Spinal cord (tissue), 10 donors: ENCODE measurements around the gene FAM222A. TPM values are rescaled to one million over a fixed set of nuclear protein-coding genes. Genes with fewer than 3 reads are reported as not detected.
A peak's percentile ranks its signal among the peaks of the same experiment; 100 is the strongest.

Experiments used
- DNase-seq, 6 donors: peaks; one replicate each; pipeline versions ENCODE4 v3.0.0 to v3.0.0-alpha.2; 2013 to 2015; ENCODE audit warnings: low spot score in 6 of 6, low read depth in 4 of 6
- H3K27ac ChIP-seq: one replicate; pipeline ENCODE4 v1.5.1; 2013; ENCODE audit warnings: low read depth, low read length, control low read depth
- H3K27me3 ChIP-seq: one replicate; pipeline ENCODE4 v1.6.1; 2013; ENCODE audit warnings: low read length; ENCODE audit not compliant: control insufficient read depth, insufficient read depth
- H3K36me3 ChIP-seq: one replicate; pipeline ENCODE4 v1.6.1; 2013; ENCODE audit warnings: low read length; ENCODE audit not compliant: control insufficient read depth, insufficient read depth
- H3K4me1 ChIP-seq: one replicate; pipeline ENCODE4 v1.6.1; 2013; ENCODE audit warnings: low read length; ENCODE audit not compliant: control insufficient read depth, insufficient read depth
- H3K4me3 ChIP-seq: one replicate; pipeline ENCODE4 v1.5.1; 2013; ENCODE audit warnings: low read depth, low read length, control low read depth
- H3K9me3 ChIP-seq: one replicate; pipeline ENCODE4 v1.6.1; 2013; ENCODE audit warnings: low read length; ENCODE audit not compliant: control insufficient read depth, insufficient read depth
- WGBS: methylation state at CpG from one replicate; pipeline ENCODE4 v1.1.5; 2013; ENCODE audit warnings: missing lambda C conversion rate; ENCODE audit not compliant: insufficient coverage; 5-methylcytosine and 5-hydroxymethylcytosine counted together
- polyA plus RNA-seq, 2 donors: library from polyadenylated mRNA; unstranded; fragments of 120-200 nt; gene quantifications; one replicate each; pipeline ENCODE4 v1.2.1, GENCODE V29; 2013; ENCODE audit not compliant: insufficient read length in 2 of 2
- total RNA-seq, 2 donors: library from RNA; depleted of rRNA in 1 of 2; stranded (reverse); fragments of 120-200 nt in 1 of 2; fragments of >200 nt in 1 of 2; gene quantifications; one replicate each; pipeline versions ENCODE4 v1.2.3 to v1.2.4, GENCODE V29; 2013 to 2014
- donor health status: healthy.

The FAM222A gene
- total and polyA plus RNA-seq, 4 donors = 5.2 to 25.0 (median 14.6) TPM

GRCh38 chr12:109752117-109753053 is 38.8 kb downstream of the FAM222A start:
- DNase-seq = no peak
- H3K27ac ChIP-seq = no peak overlapping the region

GRCh38 chr12:109753054-109753401 is 39.4 kb downstream of the FAM222A start:
- no peaks in the 10 kb centered on the region for H3K27me3 ChIP-seq
- WGBS = 90% methylated on average over 4 of the region's 5 CpGs
- H3K9me3 ChIP-seq = peaks cover 6% of the 10 kb centered on the region
- no peaks in the 10 kb centered on the region for H3K36me3 ChIP-seq
- no peak overlapping the region for H3K4me3 ChIP-seq
- H3K27ac ChIP-seq = no peak overlapping the region
- DNase-seq = no peak
- peaks cover 15% of the 10 kb centered on the region for H3K4me1 ChIP-seq

More at GRCh38 chr12:109752117-109753053, 38.8 kb downstream of the FAM222A start:
- H3K9me3 ChIP-seq = peaks cover 6% of the 10 kb centered on the region
- H3K4me3 ChIP-seq = no peak overlapping the region
- peaks cover 9% of the 10 kb centered on the region for H3K4me1 ChIP-seq
- H3K27me3 ChIP-seq = no peaks in the 10 kb centered on the region
- 90% methylated on average over 4 of the region's 6 CpGs for WGBS
- H3K36me3 ChIP-seq = no peaks in the 10 kb centered on the region

DNA sequence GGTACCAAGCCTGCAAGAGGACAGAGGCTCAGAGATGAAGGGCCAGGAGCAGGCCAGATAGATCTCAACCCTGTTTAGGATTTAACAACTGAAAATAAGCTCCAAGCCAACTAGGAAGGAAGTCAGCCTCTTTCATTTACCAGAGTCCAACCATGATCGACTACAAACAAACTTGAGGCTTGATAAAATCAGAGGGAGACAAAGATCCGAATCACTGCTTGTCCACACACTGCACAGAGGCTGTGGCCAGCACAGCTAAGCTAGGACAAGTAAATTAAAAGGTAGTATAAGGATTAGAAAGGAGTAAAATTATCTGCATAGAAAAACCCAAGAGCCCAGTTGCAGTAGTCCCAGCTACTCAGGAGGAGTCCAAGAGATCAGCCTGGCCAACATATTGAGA is 40.3 kb downstream of the FAM222A start:
- peaks cover 24% of the 10 kb centered on the region for H3K4me1 ChIP-seq
- DNase-seq = no peak
- no peaks in the 10 kb centered on the region for H3K27me3 ChIP-seq
- H3K36me3 ChIP-seq = peaks cover under 1% of the 10 kb centered on the region
- no peak overlapping the region for H3K4me3 ChIP-seq
- 100% methylated on average over 1 of the region's 2 CpGs for WGBS
- H3K27ac ChIP-seq = no peak overlapping the region
- H3K9me3 ChIP-seq = peaks cover 6% of the 10 kb centered on the region

GRCh38 chr12:109756457-109756856 is 42.8 kb downstream of the FAM222A start:
- peaks cover 3% of the 10 kb centered on the region for H3K36me3 ChIP-seq
- no peak overlapping the region for H3K4me3 ChIP-seq
- no peak for DNase-seq
- no peak overlapping the region for H3K27ac ChIP-seq
- H3K9me3 ChIP-seq = peaks cover 6% of the 10 kb centered on the region
- H3K27me3 ChIP-seq = no peaks in the 10 kb centered on the region
- 90% methylated on average over 1 of the region's 1 CpG for WGBS
- peaks cover 49% of the 10 kb centered on the region for H3K4me1 ChIP-seq

- WGBS = 82% methylated on average over 11 of the region's 11 CpGs
- no peak for DNase-seq
- Histone ChIP-seq H3K9me3 (peaks cover 2% of the 10 kb centered on the region), H3K4me1 (peaks cover 52% of the 10 kb centered on the region), H3K36me3 (peaks cover 3% of the 10 kb centered on the region), H3K27me3 (no peaks in the 10 kb centered on the region), H3K27ac (no peak overlapping the region), H3K4me3 (no peak overlapping the region)
Observed at GRCh38 chr12:109757671-109758265, 44.1 kb downstream of the FAM222A start.

DNA sequence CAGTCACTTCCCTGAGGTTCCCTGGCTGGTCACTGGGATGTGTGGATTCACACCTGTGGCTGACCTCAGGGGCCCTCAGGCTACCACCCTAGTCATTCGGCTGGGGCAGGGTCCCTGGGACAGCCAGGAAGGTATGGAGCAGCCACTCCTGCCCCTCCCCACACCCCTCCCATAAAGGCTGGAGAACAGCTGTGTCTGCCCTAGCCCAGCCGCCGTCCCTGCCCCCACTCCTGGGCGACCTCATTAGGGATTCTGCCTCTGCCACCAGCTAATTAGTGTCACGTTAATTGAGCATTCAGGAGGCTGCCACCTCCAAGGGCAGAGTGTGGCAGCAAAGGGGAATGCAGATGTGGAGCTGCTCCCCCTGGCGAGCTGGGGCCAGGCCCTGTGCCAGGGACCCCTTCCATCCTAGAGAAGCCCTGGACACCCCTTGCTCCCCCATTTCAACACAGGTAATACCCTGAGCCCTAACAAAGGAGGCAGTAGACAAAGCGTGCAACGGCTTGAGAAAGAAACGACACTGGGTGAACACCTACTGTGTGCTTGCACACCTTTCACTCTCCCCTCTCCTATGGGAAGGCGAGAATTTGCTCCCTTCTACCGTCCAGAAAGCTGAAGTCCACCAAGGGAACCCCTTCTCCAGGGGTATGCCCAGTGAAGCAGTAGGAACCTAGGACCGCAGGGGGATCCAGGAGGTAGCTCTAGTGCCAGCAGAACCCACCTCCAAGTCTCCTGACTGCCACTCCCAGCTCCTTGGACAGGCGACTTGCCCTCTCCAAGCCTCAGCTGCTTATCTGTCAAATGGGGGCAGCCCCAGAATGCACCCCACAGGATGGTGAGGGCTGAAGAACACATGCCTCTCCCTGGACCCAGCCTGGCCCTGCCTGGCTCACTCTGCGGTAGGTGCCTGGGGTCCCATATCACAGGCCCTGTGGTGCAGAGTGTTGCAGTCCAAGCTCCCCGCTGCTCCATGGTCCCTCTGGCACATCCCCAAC is 45.1 kb downstream of the FAM222A start:
- no peaks in the 10 kb centered on the region for H3K27me3 ChIP-seq
- H3K36me3 ChIP-seq = peaks cover 3% of the 10 kb centered on the region
- H3K4me1 ChIP-seq = peaks cover 46% of the 10 kb centered on the region
- no peak overlapping the region for H3K4me3 ChIP-seq
- 50% methylated on average over 9 of the region's 15 CpGs for WGBS
- peaks cover 2% of the 10 kb centered on the region for H3K9me3 ChIP-seq
- no peak overlapping the region for H3K27ac ChIP-seq
- DNase-seq = peak in 1 of 6 donors; percentile 73

- H3K27ac ChIP-seq = no peak overlapping the region
- 49% methylated on average over 11 of the region's 13 CpGs for WGBS
- H3K9me3 ChIP-seq = peaks cover 2% of the 10 kb centered on the region
- no peaks in the 10 kb centered on the region for H3K27me3 ChIP-seq
- no peak overlapping the region for H3K4me3 ChIP-seq
- no peak for DNase-seq
- H3K36me3 ChIP-seq = peaks cover 3% of the 10 kb centered on the region
- peaks cover 43% of the 10 kb centered on the region for H3K4me1 ChIP-seq
Observed at GRCh38 chr12:109759595-109759994, 46.0 kb downstream of the FAM222A start.

DNA sequence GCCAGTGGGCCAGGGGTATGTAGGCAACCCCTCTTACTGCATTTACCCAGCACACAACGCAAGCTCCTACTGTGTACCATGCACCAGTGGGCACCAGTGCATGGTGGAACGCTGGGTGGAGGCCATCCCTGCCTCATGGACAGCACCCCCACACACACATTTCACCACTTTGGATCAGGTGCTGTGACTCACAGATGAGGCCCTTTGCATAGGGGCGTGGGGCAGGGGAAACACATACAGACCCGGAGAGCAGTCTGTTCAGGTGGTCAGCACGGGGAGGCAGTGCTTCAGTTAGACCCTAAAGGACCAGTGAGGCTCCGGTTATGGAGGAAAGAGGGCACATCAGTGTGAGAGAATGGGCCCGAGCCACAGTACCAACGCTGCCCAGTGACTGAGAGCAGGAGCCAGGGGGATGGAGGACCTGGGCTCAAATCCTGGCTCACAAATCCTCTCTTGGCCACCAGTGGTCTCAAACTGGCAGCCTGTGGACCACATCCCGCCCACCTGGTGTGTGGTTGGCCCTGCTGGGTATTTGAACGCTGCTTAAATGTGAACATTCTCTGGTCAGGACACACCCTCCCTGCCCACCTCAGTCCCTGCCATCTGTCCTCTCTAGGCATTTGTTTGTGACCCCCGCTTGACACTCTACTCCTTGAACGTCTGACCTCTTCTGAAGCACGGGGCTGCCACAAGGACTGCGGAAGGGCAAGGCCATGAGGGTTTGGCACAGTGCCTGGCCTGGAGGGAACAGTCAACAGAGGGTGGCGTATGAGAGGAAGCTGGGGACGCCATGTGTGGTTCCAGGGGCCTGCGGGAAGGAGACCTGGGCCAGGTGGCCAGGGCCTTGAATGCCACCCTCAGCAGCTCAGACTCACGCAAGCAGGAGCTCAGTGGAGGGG is 46.7 kb downstream of the FAM222A start:
- Histone ChIP-seq H3K27ac (no peak overlapping the region), H3K36me3 (peaks cover 9% of the 10 kb centered on the region), H3K4me3 (no peak overlapping the region), H3K4me1 (peaks cover 49% of the 10 kb centered on the region), H3K9me3 (peaks cover 2% of the 10 kb centered on the region), H3K27me3 (no peaks in the 10 kb centered on the region)
- no peak for DNase-seq
- 73% methylated on average over 16 of the region's 18 CpGs for WGBS
